Stimulated activated naive B cell treated with anti-CD40 and anti-IgM and Interleukin-4, amounts not matched to agents 10 μg/mL and 1 μg/mL and 100 μg/mL, for 72 hours (primary cell): ENCODE results near the gene SPTBN4.
"Not testable (repeated sequence)": the region's sequence is repeated elsewhere in the genome, so short reads cannot be mapped to it uniquely, and the experiment has no call there.

Experiments
- ATAC-seq, 2 donors: fragments of 150-1000 bp; cut with Tn5 transposase; replicated peaks; 2 replicates each; pipeline ENCODE4 v1.10.0; 2021; ENCODE audit warnings: moderate library complexity in 1 of 2
- DNase-seq: peaks from one replicate; pipeline ENCODE4 v3.0.0; 2021
- H3K27ac Mint-ChIP-seq: one replicate; pipeline ENCODE4 v1.8.0; 2022; ENCODE audit warnings: mild to moderate bottlenecking, mixed read lengths
- H3K27me3 Mint-ChIP-seq, 2 donors: one replicate each; pipeline ENCODE4 v1.8.0; 2022; ENCODE audit warnings: mixed read lengths in 2 of 2
- H3K36me3 Mint-ChIP-seq, 2 donors: one replicate each; pipeline ENCODE4 v1.8.0; 2022; ENCODE audit warnings: mixed read lengths in 2 of 2, mild to moderate bottlenecking in 1 of 2
- H3K4me1 Mint-ChIP-seq, 2 donors: one replicate each; pipeline ENCODE4 v1.8.0; 2022; ENCODE audit warnings: mixed read lengths in 2 of 2, mild to moderate bottlenecking in 1 of 2
- H3K4me3 Mint-ChIP-seq, 2 donors: one replicate each; pipeline ENCODE4 v1.8.0; 2022; ENCODE audit warnings: mild to moderate bottlenecking in 2 of 2, mixed read lengths in 2 of 2, moderate library complexity in 1 of 2
- H3K9me3 Mint-ChIP-seq, 2 donors: one replicate each; pipeline ENCODE4 v1.8.0; 2022; ENCODE audit warnings: mixed read lengths in 2 of 2, mild to moderate bottlenecking in 1 of 2

The SPTBN4 gene

GRCh38 chr19:40428197-40428596, 38.6 kb upstream of the SPTBN4 start:
- H3K27me3 Mint-ChIP-seq, H3K9me3 Mint-ChIP-seq, ATAC-seq, H3K27ac Mint-ChIP-seq, H3K36me3 Mint-ChIP-seq, H3K4me3 Mint-ChIP-seq, DNase-seq: not testable (repeated sequence)
- H3K4me1 Mint-ChIP-seq: peaks cover 14 to 23% of the 10 kb centered on the region in 2 donors

DNA sequence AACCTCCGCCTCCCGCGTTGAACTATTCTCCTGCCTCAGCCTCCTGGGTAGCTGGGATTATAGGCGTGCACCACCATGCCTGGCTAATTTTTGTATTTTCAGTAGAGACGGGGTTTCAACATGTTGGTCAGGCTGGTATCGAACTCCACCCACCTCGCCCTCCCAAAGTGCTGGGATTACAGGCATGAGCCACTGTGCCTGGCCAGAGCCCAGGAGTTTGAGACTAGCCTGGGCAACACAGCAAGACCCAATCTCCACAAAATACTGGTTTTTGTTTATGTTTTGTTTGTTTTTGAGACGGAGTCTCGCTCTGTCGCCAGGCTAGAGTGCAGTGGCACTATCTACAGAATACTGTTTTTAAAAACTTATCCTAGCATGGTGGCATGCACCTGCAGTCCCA, 36.6 kb upstream of the SPTBN4 start:
- not testable (repeated sequence) for H3K27ac Mint-ChIP-seq, H3K4me3 Mint-ChIP-seq, ATAC-seq, H3K9me3 Mint-ChIP-seq, H3K27me3 Mint-ChIP-seq, H3K36me3 Mint-ChIP-seq, DNase-seq
- H3K4me1 Mint-ChIP-seq: peaks cover 15 to 29% of the 10 kb centered on the region in 2 donors

GRCh38 chr19:40431698-40432097, 35.1 kb upstream of the SPTBN4 start:
- DNase-seq (no peak), ATAC-seq (no peak)
- Mint-ChIP-seq H3K4me3 (no peak overlapping the region), H3K27ac (no peak overlapping the region), H3K4me1 (peaks cover 16 to 36% of the 10 kb centered on the region in 2 donors), H3K9me3 (no peaks in the 10 kb centered on the region), H3K27me3 (no peaks in the 10 kb centered on the region), H3K36me3 (peaks cover 2 to 4% of the 10 kb centered on the region in 2 donors)

GRCh38 chr19:40432760-40433159, 34.0 kb upstream of the SPTBN4 start:
- ATAC-seq, DNase-seq, H3K9me3 Mint-ChIP-seq, H3K36me3 Mint-ChIP-seq, H3K27me3 Mint-ChIP-seq: not testable (repeated sequence)
- Mint-ChIP-seq H3K4me3 (peak overlapping the region in 1 of 2 donors; percentile 86), H3K27ac (peak overlapping the region; percentile 90), H3K4me1 (peaks cover 16 to 36% of the 10 kb centered on the region in 2 donors)

DNA sequence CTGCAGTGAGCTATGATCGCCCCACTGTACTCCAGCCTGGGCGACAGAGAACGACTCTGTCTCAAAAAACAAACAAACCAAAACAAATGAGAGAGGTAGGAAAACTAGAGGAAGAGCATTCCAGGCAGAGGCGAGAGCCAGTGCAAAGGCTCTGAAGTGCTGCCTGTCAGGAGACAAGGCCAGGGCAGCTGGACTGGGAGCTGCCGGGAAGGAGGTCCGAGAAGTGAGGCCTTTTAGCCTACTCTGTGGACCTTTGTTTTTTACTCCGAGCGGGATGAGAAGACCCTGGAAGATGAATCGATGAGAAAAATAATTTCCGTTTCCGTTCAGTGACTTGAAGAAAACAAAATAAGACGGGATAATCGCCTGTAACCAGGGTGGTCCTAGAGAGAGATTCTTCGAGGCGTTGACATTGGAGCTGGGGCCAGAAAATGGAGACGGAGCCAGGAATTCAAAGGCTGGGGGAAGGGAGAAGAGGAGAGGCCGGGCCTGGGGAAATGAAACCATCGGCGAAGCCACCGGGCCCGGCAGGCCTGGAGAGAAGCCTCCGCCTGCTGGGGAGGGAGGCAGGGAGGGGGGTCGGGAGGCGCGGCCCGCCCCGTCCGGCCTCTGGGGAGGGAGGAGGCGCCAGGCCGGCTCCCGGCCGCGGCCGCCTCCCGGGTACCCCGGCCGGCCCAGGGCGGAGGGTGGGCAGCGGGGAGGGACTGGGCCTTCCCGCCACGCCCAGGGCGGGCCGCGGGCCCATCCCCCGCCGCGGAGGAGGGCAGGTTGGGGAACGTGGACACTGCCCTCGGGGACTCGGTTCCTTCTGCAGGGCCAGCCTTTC, 33.2 kb upstream of the SPTBN4 start:
- DNase-seq: peak; percentile 43

GRCh38 chr19:40438284-40438683, 28.5 kb upstream of the SPTBN4 start:
- H3K4me1 Mint-ChIP-seq: peaks cover 26 to 61% of the 10 kb centered on the region in 2 donors
- no peaks in the 10 kb centered on the region for H3K9me3 Mint-ChIP-seq
- H3K27ac Mint-ChIP-seq: peak overlapping the region; percentile 47

More for the DNA sequence above, 33.2 kb upstream of the SPTBN4 start:
- H3K4me3 Mint-ChIP-seq: peak overlapping the region; percentile 85 to 86
- peak; percentile 76 to 81 for ATAC-seq
- H3K4me1 Mint-ChIP-seq: peaks cover 18 to 43% of the 10 kb centered on the region in 2 donors
- peak overlapping the region; percentile 90 for H3K27ac Mint-ChIP-seq
- H3K9me3 Mint-ChIP-seq: no peaks in the 10 kb centered on the region
- peaks cover 5 to 9% of the 10 kb centered on the region in 2 donors for H3K36me3 Mint-ChIP-seq
- H3K27me3 Mint-ChIP-seq: no peaks in the 10 kb centered on the region

DNA sequence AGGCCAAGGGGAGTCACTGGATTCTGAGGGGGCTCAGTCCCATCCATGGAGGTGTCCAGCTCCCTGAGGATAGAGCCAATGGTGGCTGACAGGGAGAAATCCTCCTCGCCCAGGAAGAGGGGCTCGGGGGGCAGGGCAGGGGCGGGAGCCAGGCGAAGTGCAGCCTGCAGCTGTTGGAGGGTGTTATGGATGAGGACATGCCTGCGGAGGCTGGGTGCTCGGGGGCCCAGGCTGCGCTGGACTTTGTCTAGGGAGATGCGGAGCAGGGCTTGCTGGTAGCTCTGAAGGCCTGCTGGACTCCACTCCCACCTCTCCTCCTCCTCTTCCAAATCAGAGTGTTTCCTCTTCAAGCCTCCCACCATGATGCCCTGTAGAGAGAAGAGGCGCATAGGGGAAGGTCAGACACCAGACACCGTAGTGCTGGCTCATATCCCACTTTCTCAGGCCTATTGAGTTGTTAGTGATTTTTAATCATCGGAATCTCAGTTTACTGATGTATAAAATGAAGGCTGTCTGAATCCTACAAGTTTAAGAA, 25.0 kb upstream of the SPTBN4 start:
- DNase-seq: no peak
- H3K27ac Mint-ChIP-seq: no peak overlapping the region
- ATAC-seq: no peak
- H3K4me1 Mint-ChIP-seq: peaks cover 16 to 32% of the 10 kb centered on the region in 2 donors
- no peaks in the 10 kb centered on the region for H3K9me3 Mint-ChIP-seq
- peaks cover 19 to 35% of the 10 kb centered on the region in 2 donors for H3K36me3 Mint-ChIP-seq
- H3K4me3 Mint-ChIP-seq: peak overlapping the region; percentile 95 to 100
- H3K27me3 Mint-ChIP-seq: no peaks in the 10 kb centered on the region

More at GRCh38 chr19:40438284-40438683, 28.5 kb upstream of the SPTBN4 start:
- Mint-ChIP-seq H3K27me3 (no peaks in the 10 kb centered on the region), H3K4me3 (no peak overlapping the region), H3K36me3 (peaks cover 17 to 32% of the 10 kb centered on the region in 2 donors)
- ATAC-seq: no peak
- DNase-seq: no peak

GRCh38 chr19:40442328-40443130, 24.3 kb upstream of the SPTBN4 start:
- H3K4me1 Mint-ChIP-seq: peaks cover 16 to 32% of the 10 kb centered on the region in 2 donors
- DNase-seq: no peak

DNA sequence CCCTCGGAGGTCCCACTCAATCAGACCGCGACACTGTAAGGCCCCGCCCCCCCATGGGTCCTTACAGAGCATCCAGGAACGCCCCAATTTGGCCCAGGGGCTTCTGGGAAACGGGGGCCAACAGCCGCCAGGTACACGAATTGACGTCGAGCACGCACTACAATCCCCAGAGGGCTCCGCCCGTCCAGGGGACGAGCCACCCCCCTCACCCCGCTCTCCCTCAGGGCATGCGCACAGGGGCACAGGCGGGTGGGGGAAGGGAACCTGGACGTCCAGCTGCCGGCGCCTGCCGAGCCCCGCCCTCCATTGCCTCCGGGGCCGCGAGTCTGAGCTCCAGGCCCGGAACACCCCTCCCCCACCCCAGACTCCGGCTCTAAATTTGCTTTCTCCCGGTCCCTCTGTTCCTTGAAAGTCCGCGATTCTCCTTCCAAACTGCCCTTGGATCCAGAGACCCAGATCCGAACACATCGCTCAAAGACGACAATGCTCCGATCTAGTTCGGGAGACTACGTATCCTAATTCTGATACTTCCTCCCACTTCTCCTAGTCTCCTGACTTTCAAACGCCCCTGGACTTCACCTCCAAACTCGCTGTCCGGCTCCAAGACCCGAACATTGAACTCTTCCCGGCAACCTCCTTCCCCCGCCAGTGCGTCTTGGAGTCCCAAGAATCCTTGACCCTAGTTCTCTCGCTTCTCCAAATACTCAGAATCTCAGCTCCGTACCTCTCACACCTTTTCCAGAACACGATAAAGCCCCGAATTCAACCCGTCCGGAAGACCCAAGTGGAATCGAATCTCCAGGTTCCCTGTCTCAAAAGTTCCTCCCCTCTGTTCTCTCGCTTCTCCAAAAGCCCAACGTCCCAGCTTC, 23.4 kb upstream of the SPTBN4 start:
- peak overlapping the region; percentile 99 for H3K27ac Mint-ChIP-seq

More at GRCh38 chr19:40442328-40443130, 24.3 kb upstream of the SPTBN4 start:
- peaks cover 19 to 35% of the 10 kb centered on the region in 2 donors for H3K36me3 Mint-ChIP-seq
- peak overlapping the region; percentile 99 for H3K27ac Mint-ChIP-seq
- no peak for ATAC-seq
- H3K9me3 Mint-ChIP-seq: no peaks in the 10 kb centered on the region
- H3K4me3 Mint-ChIP-seq: peak overlapping the region; percentile 95 to 100
- no peaks in the 10 kb centered on the region for H3K27me3 Mint-ChIP-seq

DNA sequence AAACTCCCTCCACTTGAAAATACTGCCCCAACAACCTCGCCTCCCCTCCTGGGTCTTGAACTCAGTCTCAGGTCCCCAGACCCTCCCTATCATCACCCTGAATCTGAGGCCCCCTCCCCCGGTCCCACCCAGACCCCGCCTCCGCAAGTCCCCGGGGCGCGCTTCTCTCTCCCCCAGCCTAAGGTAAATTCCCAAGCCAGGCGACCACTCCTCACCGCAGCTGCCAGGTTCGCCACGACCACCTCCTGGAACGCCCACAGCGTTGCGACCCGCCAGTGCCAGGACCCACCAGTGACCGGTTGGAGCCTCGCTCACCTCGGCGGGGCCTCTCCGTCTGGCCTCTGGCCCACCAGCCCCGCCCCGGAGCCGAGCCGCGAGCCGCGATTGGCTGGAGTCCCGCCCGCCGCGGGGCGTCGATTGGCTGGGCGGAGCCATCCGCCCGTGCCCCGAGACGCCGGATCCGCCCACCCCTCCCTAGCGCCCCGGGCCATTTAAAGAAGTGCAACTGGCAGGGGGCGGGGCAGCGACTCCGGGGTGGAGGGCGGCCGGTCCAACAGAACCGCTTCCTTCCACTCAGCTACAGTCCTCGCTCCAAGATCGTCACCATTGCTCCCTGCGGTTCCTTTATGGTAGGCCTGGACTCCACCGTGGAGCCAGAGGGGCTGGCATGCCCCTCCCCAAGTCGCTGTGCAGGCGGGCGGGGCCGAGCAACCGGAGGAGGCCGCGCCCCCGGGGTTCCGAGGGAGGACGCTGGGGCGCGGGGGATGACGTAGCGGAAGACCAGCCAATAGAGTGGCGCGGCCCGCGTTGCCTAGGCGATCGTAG, 22.6 kb upstream of the SPTBN4 start, which contains the start of gene SERTAD3:
Gene SERTAD3 (minus strand): TSS at position 336 of the 825 bp plus-strand sequence. CDS start 2,255 bp downstream, outside the sequence.
- H3K4me3 Mint-ChIP-seq: peak within 1 kb of the TSS; percentile 95 to 100
- peaks cover 12 to 24% of the 10 kb centered on the region in 2 donors for H3K4me1 Mint-ChIP-seq
- ATAC-seq (peak; percentile 72 to 80), DNase-seq (peak; percentile 97)
- no peaks in the 10 kb centered on the region for H3K27me3 Mint-ChIP-seq
- H3K27ac Mint-ChIP-seq: peak within 1 kb of the TSS; percentile 99
- no peaks in the 10 kb centered on the region for H3K9me3 Mint-ChIP-seq
- peaks cover 16 to 30% of the 10 kb centered on the region in 2 donors for H3K36me3 Mint-ChIP-seq

More for the DNA sequence above, 23.4 kb upstream of the SPTBN4 start:
- H3K27me3 Mint-ChIP-seq: no peaks in the 10 kb centered on the region
- peaks cover 16 to 31% of the 10 kb centered on the region in 2 donors for H3K36me3 Mint-ChIP-seq
- DNase-seq: peak; percentile 99
- H3K9me3 Mint-ChIP-seq: no peaks in the 10 kb centered on the region
- ATAC-seq: peak; percentile 79 to 81
- H3K4me3 Mint-ChIP-seq: peak overlapping the region; percentile 95 to 100
- H3K4me1 Mint-ChIP-seq: peaks cover 13 to 27% of the 10 kb centered on the region in 2 donors

GRCh38 chr19:40444825-40445312, 21.9 kb upstream of the SPTBN4 start:
- Mint-ChIP-seq H3K27me3 (no peaks in the 10 kb centered on the region), H3K4me1 (peaks cover 8 to 17% of the 10 kb centered on the region in 2 donors), H3K36me3 (peaks cover 11 to 29% of the 10 kb centered on the region in 2 donors), H3K4me3 (peak overlapping the region; percentile 95 to 100), H3K9me3 (no peaks in the 10 kb centered on the region), H3K27ac (peak overlapping the region; percentile 99)
- no peak for ATAC-seq
- no peak for DNase-seq

DNA sequence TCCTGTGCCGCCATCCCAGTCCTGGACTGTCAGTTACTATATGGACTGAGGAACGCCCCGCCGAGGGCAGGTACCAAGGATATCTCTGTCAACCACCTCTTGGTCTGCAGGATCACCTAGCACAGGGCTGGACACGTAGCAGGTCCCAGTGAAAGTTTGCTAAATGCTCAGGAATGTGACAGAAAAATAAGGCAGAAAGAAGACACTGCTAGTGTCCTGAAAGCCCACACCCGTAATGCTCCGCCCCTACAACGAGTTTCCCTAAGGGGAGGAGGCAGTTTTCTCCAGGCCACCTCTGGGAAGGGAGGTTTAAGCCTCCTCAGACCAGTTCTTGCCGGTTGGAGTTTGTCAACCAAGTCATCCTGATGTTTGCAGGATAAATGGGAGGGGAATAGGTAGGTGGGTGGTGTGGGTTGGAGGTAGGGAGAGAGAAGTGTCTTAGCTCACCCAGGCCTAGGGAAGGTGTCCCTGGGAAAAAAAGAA, 21.0 kb upstream of the SPTBN4 start:
- DNase-seq (no peak), ATAC-seq (no peak)
- Mint-ChIP-seq H3K4me1 (peaks cover 8 to 12% of the 10 kb centered on the region in 2 donors), H3K4me3 (peak overlapping the region; percentile 22 to 70), H3K36me3 (peaks cover 14 to 22% of the 10 kb centered on the region in 2 donors), H3K9me3 (no peaks in the 10 kb centered on the region), H3K27ac (peak overlapping the region; percentile 47), H3K27me3 (no peaks in the 10 kb centered on the region)
